KOPT-K1 (cell line): ENCODE data around the gene HRH2.
"Not testable (repeated sequence)": the region's sequence is repeated elsewhere in the genome, so short reads cannot be mapped to it uniquely, and the experiment has no call there.

Source experiments
- H3K27ac ChIP-seq: fragments of 200-600 bp; sonication (generic); 2 replicates; pipeline ENCODE4 v1.5.1; 2016; ENCODE audit warnings: antibody characterized with exemption, mild to moderate bottlenecking, low read depth, low read length; ENCODE audit not compliant: poor library complexity, severe bottlenecking
- H3K36me3 ChIP-seq: fragments of 200-600 bp; sonication (generic); 2 replicates; pipeline ENCODE4 v1.5.1; 2017; ENCODE audit warnings: antibody characterized with exemption, mild to moderate bottlenecking, low read length, moderate library complexity; ENCODE audit not compliant: insufficient read depth
- H3K9me3 ChIP-seq: fragments of 200-600 bp; sonication (generic); 2 replicates; pipeline ENCODE4 v1.5.1; 2017; ENCODE audit warnings: antibody characterized with exemption, low read length, mild to moderate bottlenecking; ENCODE audit not compliant: insufficient read depth, poor library complexity, severe bottlenecking

The HRH2 gene, protein sequence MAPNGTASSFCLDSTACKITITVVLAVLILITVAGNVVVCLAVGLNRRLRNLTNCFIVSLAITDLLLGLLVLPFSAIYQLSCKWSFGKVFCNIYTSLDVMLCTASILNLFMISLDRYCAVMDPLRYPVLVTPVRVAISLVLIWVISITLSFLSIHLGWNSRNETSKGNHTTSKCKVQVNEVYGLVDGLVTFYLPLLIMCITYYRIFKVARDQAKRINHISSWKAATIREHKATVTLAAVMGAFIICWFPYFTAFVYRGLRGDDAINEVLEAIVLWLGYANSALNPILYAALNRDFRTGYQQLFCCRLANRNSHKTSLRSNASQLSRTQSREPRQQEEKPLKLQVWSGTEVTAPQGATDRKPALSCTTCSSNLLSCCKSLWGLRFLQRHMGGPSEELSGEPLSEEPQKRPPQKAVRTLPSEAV

GRCh38 chr5:175657593-175658271 is at the start of gene HRH2:
TSS of gene HRH2 (plus strand) at chr5:175658071. CDS start at chr5:175683234, 25,163 bp downstream.
- Histone ChIP-seq H3K9me3 (no peaks in the 10 kb centered on the region), H3K36me3 (no peaks in the 10 kb centered on the region), H3K27ac (no peak within 1 kb of the TSS)

DNA sequence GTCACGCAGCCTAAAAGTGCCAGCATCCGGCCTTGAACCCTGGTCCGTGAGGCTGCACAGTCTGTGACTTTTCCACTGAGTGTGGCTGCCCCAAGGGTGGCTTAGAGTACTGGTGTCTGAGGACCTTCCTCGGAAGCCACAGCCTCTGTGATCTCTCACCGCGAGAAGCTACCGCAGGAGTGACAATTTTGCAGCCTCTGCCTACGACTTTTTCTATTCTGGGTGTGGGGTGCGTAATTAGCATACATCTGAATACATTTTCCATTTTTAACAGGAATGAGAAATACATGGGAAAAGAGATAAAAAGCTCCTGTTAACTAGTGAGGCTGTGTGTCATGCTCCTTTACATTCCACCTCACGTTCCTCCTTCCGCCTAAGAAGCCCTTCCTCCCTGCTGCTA is 48.3 kb upstream of the HRH2 start:
- Histone ChIP-seq H3K27ac (no peak overlapping the region), H3K9me3 (peaks cover 10% of the 10 kb centered on the region), H3K36me3 (no peaks in the 10 kb centered on the region)

DNA sequence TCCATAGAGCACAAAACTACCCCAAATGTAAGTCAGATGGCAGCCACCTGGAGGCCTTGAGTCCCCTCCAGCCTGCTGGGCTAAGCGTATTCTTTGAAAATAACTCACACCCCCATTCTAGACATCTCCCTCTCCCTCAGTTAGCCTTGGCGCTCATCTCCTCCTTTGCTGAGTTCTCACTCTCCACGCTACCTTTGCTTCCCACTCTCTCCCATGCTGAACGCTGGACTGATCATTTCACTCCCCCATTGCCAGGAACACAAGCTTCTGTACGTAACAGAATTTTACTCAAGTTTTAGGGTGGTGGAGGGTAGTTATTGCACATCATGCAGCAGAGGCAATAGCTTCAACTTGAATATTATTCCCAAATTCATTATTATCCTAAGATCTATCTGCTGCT is 47.5 kb upstream of the HRH2 start:
- Histone ChIP-seq H3K27ac (no peak overlapping the region), H3K9me3 (peaks cover 10% of the 10 kb centered on the region), H3K36me3 (no peaks in the 10 kb centered on the region)

GRCh38 chr5:175610898-175611297 is 47.0 kb upstream of the HRH2 start:
- Histone ChIP-seq H3K27ac (no peak overlapping the region), H3K36me3 (no peaks in the 10 kb centered on the region)

GRCh38 chr5:175614223-175614815 is 43.6 kb upstream of the HRH2 start:
- H3K9me3 ChIP-seq = no peaks in the 10 kb centered on the region
- H3K36me3 ChIP-seq = no peaks in the 10 kb centered on the region
- no peak overlapping the region for H3K27ac ChIP-seq

More at GRCh38 chr5:175610898-175611297, 47.0 kb upstream of the HRH2 start:
- peaks cover 7% of the 10 kb centered on the region for H3K9me3 ChIP-seq

- Histone ChIP-seq H3K9me3 (no peaks in the 10 kb centered on the region), H3K27ac (no peak overlapping the region), H3K36me3 (no peaks in the 10 kb centered on the region)
Measured at GRCh38 chr5:175614861-175615260, 43.0 kb upstream of the HRH2 start.

GRCh38 chr5:175616083-175616482 is 41.8 kb upstream of the HRH2 start:
- Histone ChIP-seq H3K9me3 (no peaks in the 10 kb centered on the region), H3K27ac (no peak overlapping the region), H3K36me3 (no peaks in the 10 kb centered on the region)

- H3K36me3 ChIP-seq, H3K9me3 ChIP-seq, H3K27ac ChIP-seq: not testable (repeated sequence)
Measured at GRCh38 chr5:175616527-175616926, 41.3 kb upstream of the HRH2 start.

GRCh38 chr5:175617447-175617846 is 40.4 kb upstream of the HRH2 start:
- no peaks in the 10 kb centered on the region for H3K36me3 ChIP-seq
- no peak overlapping the region for H3K27ac ChIP-seq
- H3K9me3 ChIP-seq = peaks cover 5% of the 10 kb centered on the region

- Histone ChIP-seq H3K9me3 (peaks cover 11% of the 10 kb centered on the region), H3K27ac (no peak overlapping the region), H3K36me3 (no peaks in the 10 kb centered on the region)
Measured at GRCh38 chr5:175620527-175620926, 37.3 kb upstream of the HRH2 start.

DNA sequence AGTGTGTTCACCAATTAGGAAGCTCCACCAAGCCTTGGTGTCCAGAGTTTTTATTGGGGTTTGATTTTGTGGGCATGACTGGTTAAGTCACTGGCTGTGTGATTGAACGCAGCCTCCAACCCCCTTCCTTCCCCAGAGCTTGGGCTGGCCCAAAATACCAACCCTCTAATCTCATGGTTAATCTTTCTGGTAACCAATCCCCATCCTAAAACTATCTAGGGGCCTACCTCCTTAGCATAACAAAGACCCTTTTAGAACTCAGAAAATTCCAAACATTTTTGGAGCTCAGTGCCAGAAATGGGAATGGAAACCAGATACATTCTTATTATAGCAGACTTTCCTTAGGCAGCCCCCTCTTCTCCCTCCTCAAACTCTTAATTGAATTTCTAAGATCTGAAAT is 35.9 kb upstream of the HRH2 start:
- Histone ChIP-seq H3K27ac (no peak overlapping the region), H3K36me3 (no peaks in the 10 kb centered on the region), H3K9me3 (peaks cover 11% of the 10 kb centered on the region)

- Histone ChIP-seq H3K27ac (no peak overlapping the region), H3K36me3 (no peaks in the 10 kb centered on the region), H3K9me3 (peaks cover 11% of the 10 kb centered on the region)
Measured at GRCh38 chr5:175623088-175623487, 34.8 kb upstream of the HRH2 start.

DNA sequence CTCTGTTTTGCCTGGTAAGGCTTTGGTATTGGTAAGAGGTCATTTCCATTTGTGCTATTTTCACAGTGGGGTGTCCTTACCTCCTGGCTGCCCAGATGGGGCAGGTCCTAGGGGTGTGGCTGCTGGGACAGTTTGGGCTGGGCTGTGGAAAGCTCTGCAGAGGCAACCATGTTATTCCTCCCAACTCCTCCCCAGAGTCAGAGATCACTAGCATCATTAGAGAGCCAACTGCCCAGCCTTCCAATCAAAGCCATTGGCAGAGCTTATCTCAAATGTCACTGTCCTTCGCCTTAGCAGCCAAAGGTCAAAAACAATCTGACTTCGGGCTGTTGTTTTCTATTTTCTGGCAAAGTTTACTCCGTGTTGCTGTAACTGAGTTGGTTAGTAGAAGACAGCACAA is 33.6 kb upstream of the HRH2 start:
- no peak overlapping the region for H3K27ac ChIP-seq
- peaks cover 11% of the 10 kb centered on the region for H3K9me3 ChIP-seq
- no peaks in the 10 kb centered on the region for H3K36me3 ChIP-seq

GRCh38 chr5:175627005-175627404 is 30.9 kb upstream of the HRH2 start:
- H3K9me3 ChIP-seq = peaks cover 6% of the 10 kb centered on the region
- no peaks in the 10 kb centered on the region for H3K36me3 ChIP-seq
- H3K27ac ChIP-seq = no peak overlapping the region

DNA sequence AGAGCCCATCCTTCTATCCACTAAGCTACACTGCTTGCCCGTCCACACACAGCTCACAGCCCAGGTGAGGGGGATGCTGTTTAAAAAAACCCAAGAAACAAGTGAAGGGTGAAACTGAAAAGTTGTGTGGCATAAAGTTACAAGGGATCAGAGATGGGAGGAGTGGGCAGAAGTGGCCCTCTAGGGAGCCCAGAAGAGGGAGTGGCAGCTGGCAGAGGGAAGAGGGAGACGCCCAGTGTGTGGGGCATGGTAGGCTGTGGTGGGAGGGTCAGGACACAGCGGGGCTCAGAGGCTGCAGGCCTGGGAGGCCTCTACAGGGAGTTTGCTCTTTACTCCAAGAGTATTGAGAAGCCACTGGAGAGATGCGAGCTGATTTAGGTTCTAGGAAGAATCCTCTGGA is 30.1 kb upstream of the HRH2 start:
- Histone ChIP-seq H3K27ac (no peak overlapping the region), H3K9me3 (peaks cover 6% of the 10 kb centered on the region), H3K36me3 (no peaks in the 10 kb centered on the region)
